PC-9 (cell line): ENCODE data around the gene PTCHD1. TPM values are rescaled to one million over a fixed set of nuclear protein-coding genes. Genes with fewer than 3 reads are reported as not detected.

Source experiments
- BruUV-seq: library from RNA; stranded (reverse); fragments of 400-500 nt; replicated peaks from 2 replicates; lab custom pipeline; 2021; lab: Mats Ljungman, UMichigan
- CTCF ChIA-PET: fragments of 300-600 bp; sonication (Branson Sonifier 250); formaldehyde crosslinking; loops from one replicate; lab custom pipeline; 2022; ENCODE audit warnings: antibody characterized with exemption; lab: Charles Lee
- POLR2A ChIA-PET: fragments of 300-600 bp; sonication (Branson Sonifier 250); formaldehyde crosslinking; loops from one replicate; lab custom pipeline; 2022; ENCODE audit warnings: antibody characterized with exemption; ENCODE audit not compliant: unreplicated experiment; lab: Charles Lee
- DNase-seq, 2 experiments: peaks; one replicate each; pipeline versions ENCODE4 v3.0.0 to v3.0.0-alpha.2; 2015 to 2022; ENCODE audit warnings: mixed read lengths in 1 of 2
- H2AFZ ChIP-seq: fragments of 200-600 bp; sonication (generic); 2 replicates; pipeline ENCODE4 v1.8.1; 2017; ENCODE audit warnings: antibody characterized with exemption
- H3F3A ChIP-seq: fragments of 200-600 bp; sonication (generic); 2 replicates; pipeline ENCODE4 v1.8.1; 2017; ENCODE audit warnings: antibody characterized with exemption, mild to moderate bottlenecking, low read depth; ENCODE audit not compliant: insufficient read depth
- H3K27ac ChIP-seq: fragments of 200-600 bp; sonication (generic); 2 replicates; pipeline ENCODE4 v1.6.1; 2016; ENCODE audit warnings: mixed run types
- H3K27me3 ChIP-seq: fragments of 200-600 bp; sonication (generic); 2 replicates; pipeline ENCODE4 v1.6.1; 2016; ENCODE audit warnings: low read depth, mixed run types; ENCODE audit not compliant: insufficient read depth
- H3K36me3 ChIP-seq: fragments of 200-600 bp; sonication (generic); 2 replicates; pipeline ENCODE4 v1.6.1; 2016; ENCODE audit warnings: low read depth, mixed run types
- H3K4me1 ChIP-seq: fragments of 200-600 bp; sonication (generic); replicated peaks from 2 replicates; pipeline ENCODE4 v1.6.1; 2016; ENCODE audit warnings: mixed run types; ENCODE audit not compliant: insufficient read depth
- H3K4me2 ChIP-seq: fragments of 200-600 bp; sonication (generic); 2 replicates; pipeline ENCODE4 v1.6.1; 2017; ENCODE audit warnings: mixed run types
- H3K4me3 ChIP-seq: fragments of 200-600 bp; sonication (generic); 2 replicates; pipeline ENCODE4 v1.6.1; 2016; ENCODE audit warnings: mixed run types
- H3K79me2 ChIP-seq: fragments of 200-600 bp; sonication (generic); 2 replicates; pipeline ENCODE4 v1.6.1; 2017; ENCODE audit warnings: low read depth, mixed run types
- H3K9me2 ChIP-seq: fragments of 200-600 bp; sonication (generic); 2 replicates; pipeline ENCODE4 v1.8.1; 2017; ENCODE audit warnings: mild to moderate bottlenecking; ENCODE audit not compliant: insufficient read depth
- H3K9me3 ChIP-seq: fragments of 200-600 bp; sonication (generic); 2 replicates; pipeline ENCODE4 v1.8.1; 2016; ENCODE audit warnings: low read depth; ENCODE audit not compliant: insufficient read depth
- H4K20me1 ChIP-seq: fragments of 200-600 bp; sonication (generic); 2 replicates; pipeline ENCODE4 v1.8.1; 2017; ENCODE audit not compliant: insufficient read depth
- EZH2 ChIP-seq: fragments of 200-600 bp; sonication (generic); IDR thresholded peaks from 2 replicates; pipeline ENCODE4 v1.8.0; 2017; ENCODE audit warnings: antibody characterized with exemption, low read depth
- intact Hi-C: fragments of 100-400 bp; cut with micrococcal nuclease; formaldehyde crosslinking; loops from one replicate; pipeline ENCODE4 v1.10.0; 2022; ENCODE audit not compliant: unreplicated experiment
- total RNA-seq: library from RNA; stranded (reverse); gene quantifications from 2 replicates; pipeline ENCODE4 v1.2.3, GENCODE V29; 2021
- TF ChIP-seq, protein P1 (sequence below): fragments of 200-600 bp; sonication (generic); conservative IDR thresholded peaks from 2 replicates; pipeline ENCODE4 v1.6.1; 2017; ENCODE audit warnings: mixed run types, antibody characterized with exemption, mild to moderate bottlenecking, moderate library complexity

Gene PTCHD1
- total RNA-seq, 1 experiment from 2014 or later: not detected

DNA sequence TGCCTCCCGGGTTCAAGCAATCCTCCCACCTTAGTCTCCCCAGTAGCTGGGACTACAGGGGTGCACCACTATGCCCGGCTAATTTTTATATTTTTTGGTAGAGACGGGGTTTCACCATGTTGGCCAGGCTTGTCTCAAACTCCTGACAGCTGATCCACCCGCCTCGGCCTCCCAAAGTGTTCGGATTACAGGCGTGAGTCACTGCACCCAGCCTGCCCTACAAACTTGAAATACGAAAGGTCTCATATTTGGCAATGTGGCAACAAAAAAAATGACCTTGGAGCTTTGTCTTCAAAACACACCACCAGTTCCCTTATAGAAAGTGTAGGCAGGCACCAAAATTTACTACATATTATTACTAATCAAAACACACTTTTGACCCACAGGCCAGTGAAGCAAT, 22.9 kb upstream of the PTCHD1 start:
- intact Hi-C loops: no loop called here
- Histone ChIP-seq H3K79me2 (no peaks in the 10 kb centered on the region), H2AFZ (no peak overlapping the region), H3F3A (no peaks in the 10 kb centered on the region), H3K27me3 (no peaks in the 10 kb centered on the region), H3K27ac (no peak overlapping the region), H3K4me3 (no peak overlapping the region), H3K36me3 (no peaks in the 10 kb centered on the region), H3K9me3 (no peaks in the 10 kb centered on the region), H3K4me1 (no peaks in the 10 kb centered on the region), H3K9me2 (no peaks in the 10 kb centered on the region), H4K20me1 (no peaks in the 10 kb centered on the region), H3K4me2 (no peak overlapping the region)
- CTCF ChIA-PET: no interaction called here
- BruUV-seq: no TSS peak
- DNase-seq: no peak
- no peak for TF ChIP-seq EZH2
- TF ChIP-seq, protein P1, sequence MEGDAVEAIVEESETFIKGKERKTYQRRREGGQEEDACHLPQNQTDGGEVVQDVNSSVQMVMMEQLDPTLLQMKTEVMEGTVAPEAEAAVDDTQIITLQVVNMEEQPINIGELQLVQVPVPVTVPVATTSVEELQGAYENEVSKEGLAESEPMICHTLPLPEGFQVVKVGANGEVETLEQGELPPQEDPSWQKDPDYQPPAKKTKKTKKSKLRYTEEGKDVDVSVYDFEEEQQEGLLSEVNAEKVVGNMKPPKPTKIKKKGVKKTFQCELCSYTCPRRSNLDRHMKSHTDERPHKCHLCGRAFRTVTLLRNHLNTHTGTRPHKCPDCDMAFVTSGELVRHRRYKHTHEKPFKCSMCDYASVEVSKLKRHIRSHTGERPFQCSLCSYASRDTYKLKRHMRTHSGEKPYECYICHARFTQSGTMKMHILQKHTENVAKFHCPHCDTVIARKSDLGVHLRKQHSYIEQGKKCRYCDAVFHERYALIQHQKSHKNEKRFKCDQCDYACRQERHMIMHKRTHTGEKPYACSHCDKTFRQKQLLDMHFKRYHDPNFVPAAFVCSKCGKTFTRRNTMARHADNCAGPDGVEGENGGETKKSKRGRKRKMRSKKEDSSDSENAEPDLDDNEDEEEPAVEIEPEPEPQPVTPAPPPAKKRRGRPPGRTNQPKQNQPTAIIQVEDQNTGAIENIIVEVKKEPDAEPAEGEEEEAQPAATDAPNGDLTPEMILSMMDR: no peak
- POLR2A ChIA-PET: no interaction called here

DNA sequence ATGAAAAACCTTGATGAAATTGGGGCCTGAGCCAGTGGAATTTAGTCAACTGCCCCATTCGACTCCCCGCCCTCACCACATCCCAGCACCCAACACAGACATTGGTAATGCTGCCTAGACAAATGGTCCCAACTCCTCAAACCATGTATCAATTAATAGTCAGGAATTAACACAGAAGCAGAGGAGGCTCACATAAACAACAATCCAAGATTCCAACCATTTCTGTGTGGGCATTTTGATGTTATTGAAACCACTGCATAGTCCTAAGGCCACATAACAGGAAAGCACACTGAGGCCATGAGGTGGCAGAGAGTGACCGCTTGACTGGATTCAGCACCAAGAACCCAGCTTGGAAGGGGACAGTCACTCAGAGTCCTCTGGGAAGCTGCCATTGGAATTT, 22.5 kb upstream of the PTCHD1 start:
- Histone ChIP-seq H3K36me3 (no peaks in the 10 kb centered on the region), H2AFZ (no peak overlapping the region), H3K9me3 (no peaks in the 10 kb centered on the region), H3K9me2 (no peaks in the 10 kb centered on the region), H3K27ac (no peak overlapping the region), H3K4me1 (no peaks in the 10 kb centered on the region), H3K79me2 (no peaks in the 10 kb centered on the region), H3K27me3 (no peaks in the 10 kb centered on the region), H3K4me2 (no peak overlapping the region), H3K4me3 (no peak overlapping the region), H4K20me1 (no peaks in the 10 kb centered on the region), H3F3A (no peaks in the 10 kb centered on the region)
- POLR2A ChIA-PET: no interaction called here
- CTCF ChIA-PET: no interaction called here
- intact Hi-C loops: no loop called here
- TF ChIP-seq EZH2: no peak
- TF ChIP-seq, protein P1: no peak
- BruUV-seq: no TSS peak
- no peak for DNase-seq

DNA sequence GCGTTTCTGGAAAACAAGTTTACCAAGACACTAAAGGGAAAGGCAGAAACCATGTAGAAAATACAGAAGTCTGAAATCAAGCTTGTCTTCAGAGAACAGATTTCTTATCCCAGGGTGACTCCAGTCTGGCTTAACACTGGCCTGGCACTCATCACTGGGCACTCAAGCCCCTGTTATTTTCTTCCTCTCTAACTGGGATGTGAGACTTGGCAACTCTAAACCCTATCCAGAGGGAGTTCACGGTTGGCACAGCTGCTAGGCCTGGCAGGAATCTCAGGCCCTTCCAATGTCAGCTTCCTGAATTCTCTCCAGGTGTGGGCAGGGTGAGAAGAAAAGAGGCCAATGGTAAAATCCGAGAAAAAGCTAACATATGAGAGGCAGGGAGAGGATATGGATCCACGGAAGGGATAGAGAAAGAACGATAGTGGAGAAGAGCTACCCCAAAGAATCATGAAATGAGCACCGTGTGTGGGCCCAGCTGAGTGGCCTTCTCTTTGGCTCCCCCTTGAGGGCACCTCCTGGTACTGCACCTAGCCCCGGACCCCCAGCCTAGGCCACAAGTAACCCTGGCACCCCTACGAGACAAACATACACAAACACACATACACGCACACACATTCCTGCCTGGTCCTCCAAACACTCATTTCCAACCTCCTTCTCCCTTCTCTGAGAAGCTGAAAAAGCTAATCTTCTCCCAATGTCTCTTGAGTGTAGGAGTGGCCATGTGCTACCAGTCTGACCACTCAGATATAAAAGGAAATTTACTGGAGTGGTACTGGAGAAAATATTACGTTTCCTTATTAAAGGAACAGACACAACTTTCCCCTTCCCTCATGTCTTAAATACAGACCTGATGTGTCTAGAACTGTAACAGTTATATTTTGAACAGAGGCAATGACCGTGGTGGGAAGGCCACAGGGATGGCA, 16.6 kb upstream of the PTCHD1 start:
- no peaks in the 10 kb centered on the region for H3K27me3 ChIP-seq
- no peaks in the 10 kb centered on the region for H3K9me2 ChIP-seq
- DNase-seq: no peak
- BruUV-seq: no TSS peak
- no peak overlapping the region for H3K4me2 ChIP-seq
- H2AFZ ChIP-seq: no peak overlapping the region
- no peaks in the 10 kb centered on the region for H3K9me3 ChIP-seq
- no peaks in the 10 kb centered on the region for H3K4me1 ChIP-seq
- no peaks in the 10 kb centered on the region for H3K36me3 ChIP-seq
- TF ChIP-seq, protein P1: peak; percentile 75
- no peak for TF ChIP-seq EZH2
- POLR2A ChIA-PET: no interaction called here
- no peaks in the 10 kb centered on the region for H4K20me1 ChIP-seq
- intact Hi-C loops: loop anchor here (1.0 to 5.0 kb wide), 2 partner anchors 1181 to 1333 kb away; no protein-coding TSS in a partner anchor
- H3K27ac ChIP-seq: no peak overlapping the region
- CTCF ChIA-PET: interaction anchor here (0.6 kb wide), 1 partner anchor 18 kb away, joined by 3 read pairs; no protein-coding TSS in a partner anchor
- no peak overlapping the region for H3K4me3 ChIP-seq
- no peaks in the 10 kb centered on the region for H3K79me2 ChIP-seq
- H3F3A ChIP-seq: no peaks in the 10 kb centered on the region
